Right lobe of liver (tissue), 6 donors: ENCODE results near the gene CYSTM1. TPM values are rescaled to one million over a fixed set of nuclear protein-coding genes. Genes with fewer than 3 reads are reported as not detected.
A peak's percentile ranks its signal among the peaks of the same experiment; 100 is the strongest.

ENCODE experiments used
- ATAC-seq, 4 donors: fragments of 200-7000 bp; cut with Tn5 transposase; one replicate each; pipeline ENCODE4 v1.9.1; 2020; ENCODE audit warnings: mild to moderate bottlenecking in 4 of 4, moderate library complexity in 4 of 4
- DNase-seq, 3 donors: peaks; one replicate each; pipeline ENCODE4 v3.0.0-alpha.2; 2020
- H3K27ac ChIP-seq, 3 donors: fragments of 200-600 bp; one replicate each; pipeline ENCODE4 v1.8.0; 2022
- H3K27me3 ChIP-seq, 2 donors: fragments of 200-600 bp; one replicate each; pipeline ENCODE4 v1.8.0; 2022
- H3K36me3 ChIP-seq, 4 donors: fragments of 200-600 bp; sonication (generic) in 1 of 4; one replicate each; pipeline versions ENCODE4 v1.5.1 to v1.8.0; 2017 to 2022; ENCODE audit warnings: control low read depth in 1 of 4
- H3K4me1 ChIP-seq, 4 donors: fragments of 200-600 bp; sonication (generic) in 1 of 4; one replicate each; pipeline versions ENCODE4 v1.5.1 to v1.8.0; 2017 to 2022; ENCODE audit warnings: control low read depth in 1 of 4
- H3K4me3 ChIP-seq, 3 donors: fragments of 200-600 bp; one replicate each; pipeline ENCODE4 v1.8.0; 2022
- H3K9me3 ChIP-seq, 4 donors: fragments of 200-600 bp; sonication (generic) in 1 of 4; one replicate each; pipeline versions ENCODE4 v1.5.1 to v1.8.0; 2017 to 2022; ENCODE audit warnings: control low read depth in 1 of 4
- CTCF ChIP-seq, 4 donors: fragments of 200-600 bp in 3 of 4; fragments of 450-650 bp in 1 of 4; IDR thresholded peaks; one replicate each; pipeline versions ENCODE4 v1.5.1 to v1.8.0; 2016 to 2022; ENCODE audit warnings: antibody characterized with exemption in 4 of 4, mild to moderate bottlenecking in 2 of 4
- POLR2A ChIP-seq: fragments of 450-650 bp; IDR thresholded peaks from one replicate; pipeline ENCODE4 v1.6.1; 2017; ENCODE audit warnings: antibody characterized with exemption, mild to moderate bottlenecking
- WGBS: methylation state at CpG from one replicate; pipeline ENCODE4 v1.1.6; 2018; ENCODE audit warnings: low coverage, low lambda C conversion rate; ENCODE audit not compliant: insufficient coverage; ENCODE audit errors: missing lambda C conversion rate; 5-methylcytosine and 5-hydroxymethylcytosine counted together
- intact Hi-C, 2 donors: fragments of 100-400 bp; cut with DNase I; formaldehyde crosslinking; loops; one replicate each; pipeline versions ENCODE4 v1.11.2 to v1.14.1; 2022
- total RNA-seq, 6 experiments: library from RNA; depleted of rRNA in 2 of 6; stranded (reverse); fragments of >200 nt in 2 of 6; fragmentation: NEBNext Ultra II Directional in 3 of 6; extraction: Animal tissue kit (Norgen Biotek cat#: 25700) in 3 of 6; gene quantifications; one replicate each; pipeline versions ENCODE4 v1.1.0 to v1.2.4, GENCODE V29; 2016 to 2023
- donor health status: DM: no; HTN: yes; CAD: no.
- donor health status: DM: no; HTN: no; CAD: no.
- donor health status: DM: no; HTN: no; CAD: no.
- donor health status: DM: no; HTN: yes; CAD: no.
- donor health status: DM: no; HTN: yes; CAD: no.

The CYSTM1 gene
- total RNA-seq, 6 experiments from 2014 or later, result 15.5 to 78.0 (median 29.8) TPM

DNA sequence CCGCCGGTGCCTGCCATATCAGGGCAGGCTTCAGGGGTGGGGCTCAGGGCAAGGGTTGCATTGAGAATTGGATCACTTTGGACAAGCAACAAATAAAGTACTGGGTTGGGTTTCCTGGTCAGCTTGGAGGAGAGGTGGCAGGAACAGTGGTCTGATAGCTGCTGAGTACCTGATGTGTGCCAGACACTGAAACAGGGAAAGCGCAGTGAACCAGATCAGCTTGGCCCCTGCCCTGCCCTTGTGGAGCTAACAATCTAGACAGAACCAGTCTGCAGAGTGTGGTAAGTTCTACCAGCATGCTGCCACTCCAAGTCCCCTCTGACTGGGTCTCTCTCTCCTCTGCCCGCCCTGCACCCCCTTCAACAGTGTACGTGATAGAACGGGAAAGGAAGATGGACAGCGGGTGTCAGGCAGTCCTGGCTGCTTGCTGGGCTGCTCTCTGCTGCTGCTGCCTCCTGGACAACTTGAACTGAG, 53.4 kb downstream of the CYSTM1 start:
- no peaks in the 10 kb centered on the region for H3K4me1 ChIP-seq
- no peak overlapping the region for H3K27ac ChIP-seq
- H3K4me3 ChIP-seq, result no peak overlapping the region
- no peaks in the 10 kb centered on the region for H3K36me3 ChIP-seq
- WGBS, result 71% methylated on average over 2 of the region's 7 CpGs
- intact Hi-C loops, result no loop called here
- ATAC-seq, result peak; percentile 15 to 54 (median 43)
- peak in 1 of 3 donors; percentile 37 for DNase-seq
- TF ChIP-seq CTCF (IDR thresholded peaks at IDR 0.05), result no peak
- no peak for TF ChIP-seq POLR2A
- H3K27me3 ChIP-seq, result no peaks in the 10 kb centered on the region
- no peaks in the 10 kb centered on the region for H3K9me3 ChIP-seq

DNA sequence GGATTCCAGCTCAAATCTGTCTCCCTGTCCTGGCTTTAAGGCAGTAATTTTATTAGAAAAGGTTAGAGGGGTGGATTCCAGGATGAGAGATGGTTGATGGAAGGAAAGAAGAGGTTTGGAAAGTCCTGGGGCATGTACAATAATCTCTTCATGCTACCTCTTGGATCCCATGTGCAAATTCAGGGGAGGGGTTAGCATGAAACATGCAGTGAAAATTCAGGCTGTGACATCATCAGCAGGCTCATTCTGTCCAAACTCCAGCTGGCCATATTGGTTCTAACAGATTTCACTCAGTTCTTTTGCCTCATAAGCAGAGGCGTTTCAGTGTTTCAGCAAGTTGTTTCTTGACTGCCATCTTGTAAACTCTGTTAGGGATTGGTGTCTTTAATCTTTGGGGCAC, 55.4 kb downstream of the CYSTM1 start:
- 100% methylated on average over 1 of the region's 1 CpG for WGBS
- no peak for DNase-seq
- H3K27me3 ChIP-seq, result no peaks in the 10 kb centered on the region
- H3K36me3 ChIP-seq, result no peaks in the 10 kb centered on the region
- H3K4me3 ChIP-seq, result no peak overlapping the region
- TF ChIP-seq CTCF (IDR thresholded peaks at IDR 0.05), result no peak
- TF ChIP-seq POLR2A, result no peak
- ATAC-seq, result no peak
- no peak overlapping the region for H3K27ac ChIP-seq
- no peaks in the 10 kb centered on the region for H3K9me3 ChIP-seq
- intact Hi-C loops, result no loop called here
- H3K4me1 ChIP-seq, result peaks cover 0 to 2% (median 0%) of the 10 kb centered on the region in 4 donors

DNA sequence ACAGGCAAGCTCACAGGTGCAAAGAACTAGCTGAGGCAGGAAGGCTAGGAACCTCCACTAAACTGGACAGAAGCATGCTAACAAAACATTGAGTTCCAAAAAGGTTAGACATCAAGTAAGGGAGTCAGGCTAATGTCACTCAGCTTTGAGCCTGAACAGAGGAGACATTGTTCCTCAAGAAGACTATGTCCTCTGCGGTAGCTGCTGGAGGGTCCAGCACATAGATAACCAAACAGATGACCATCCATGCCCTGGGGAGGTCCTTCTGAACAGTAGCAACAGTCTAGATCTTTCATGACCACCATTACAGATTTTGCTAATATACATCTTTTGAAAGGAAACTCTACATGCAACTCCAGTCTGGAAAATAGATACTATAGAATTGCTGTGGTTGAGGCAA, 57.7 kb downstream of the CYSTM1 start:
- H3K4me3 ChIP-seq, result no peak overlapping the region
- intact Hi-C loops, result no loop called here
- no peak for DNase-seq

GRCh38 chr5:140234377-140234989, 59.5 kb downstream of the CYSTM1 start:
- Histone ChIP-seq H3K9me3 (no peaks in the 10 kb centered on the region), H3K27me3 (no peaks in the 10 kb centered on the region), H3K4me1 (peaks cover 0 to 17% (median 2%) of the 10 kb centered on the region in 4 donors), H3K36me3 (no peaks in the 10 kb centered on the region), H3K4me3 (no peak overlapping the region), H3K27ac (no peak overlapping the region)
- TF ChIP-seq CTCF (IDR thresholded peaks at IDR 0.05) (no peak), POLR2A (no peak)
- intact Hi-C loops, result no loop called here
- 84% methylated on average over 3 of the region's 4 CpGs for WGBS
- DNase-seq (no peak), ATAC-seq (no peak)

More for the DNA sequence above, 57.7 kb downstream of the CYSTM1 start:
- Histone ChIP-seq H3K27ac (no peak overlapping the region), H3K9me3 (no peaks in the 10 kb centered on the region), H3K4me1 (peaks cover 0 to 17% (median 2%) of the 10 kb centered on the region in 4 donors), H3K36me3 (no peaks in the 10 kb centered on the region), H3K27me3 (no peaks in the 10 kb centered on the region)
- ATAC-seq, result no peak
- WGBS, result no CpG with 5 or more reads among the region's 1 CpG
- TF ChIP-seq POLR2A (no peak), CTCF (IDR thresholded peaks at IDR 0.05) (no peak)
